Endometrial microvascular endothelial cells (primary cell): ENCODE results near the gene KLK8. TPM values are rescaled to one million over a fixed set of nuclear protein-coding genes. Genes with fewer than 3 reads are reported as not detected.

Experiments used
- in situ Hi-C: cut with HindIII; loops from 2 replicates; pipeline ENCODE4 v1.10.0; 2017; ENCODE audit warnings: low sequenced_read_pairs, low pct_unique_long_range_greater_than_20kb; ENCODE audit errors: inconsistent ontology term
- total RNA-seq: library from RNA; depleted of rRNA; stranded (reverse); fragments of >200 nt; gene quantifications from one replicate; pipeline ENCODE4 v1.2.3, GENCODE V29; 2015; ENCODE audit errors: inconsistent ontology term

KLK8 gene
- total RNA-seq, 1 donor from 2014 or later = not detected

DNA sequence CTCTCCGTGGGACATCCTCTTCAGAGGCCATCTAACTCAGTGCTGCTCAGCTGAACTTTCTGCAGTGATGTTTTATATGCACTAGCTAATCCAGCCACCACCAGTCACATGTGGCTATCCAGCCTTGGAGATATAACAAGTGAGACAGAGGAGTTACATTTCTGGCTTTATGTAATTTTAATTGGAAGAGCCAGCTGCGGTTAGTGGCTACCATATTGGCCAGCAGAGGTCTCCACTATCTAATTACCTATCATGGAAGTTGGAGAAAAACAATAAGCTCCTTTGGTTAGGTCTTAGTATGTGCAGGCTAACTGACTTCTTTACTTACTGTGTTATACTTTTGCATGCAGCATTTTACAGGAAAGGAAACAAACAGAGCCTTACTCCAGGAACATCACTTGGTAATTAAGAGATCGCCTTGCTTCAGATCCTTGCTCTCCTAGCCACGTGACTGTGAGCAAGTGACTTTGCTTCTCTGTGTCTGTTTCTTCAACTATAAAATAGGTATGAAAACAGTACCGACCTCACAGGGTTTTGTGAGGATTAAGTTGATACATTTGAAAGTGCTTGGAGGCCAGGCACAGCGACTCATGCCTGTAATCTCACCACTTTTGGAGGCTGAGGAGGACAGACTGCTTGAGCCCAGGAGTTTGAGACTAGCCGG, 19.7 kb upstream of the KLK8 start:
- in situ Hi-C loops = no loop called here

- in situ Hi-C loops = no loop called here
Observed at GRCh38 chr19:51019544-51019925, 18.1 kb upstream of the KLK8 start, which contains the start of gene KLK10. Gene KLK10, minus strand, starts transcription at chr19:51019709. Its CDS starts 579 bp downstream, at chr19:51019130.

DNA sequence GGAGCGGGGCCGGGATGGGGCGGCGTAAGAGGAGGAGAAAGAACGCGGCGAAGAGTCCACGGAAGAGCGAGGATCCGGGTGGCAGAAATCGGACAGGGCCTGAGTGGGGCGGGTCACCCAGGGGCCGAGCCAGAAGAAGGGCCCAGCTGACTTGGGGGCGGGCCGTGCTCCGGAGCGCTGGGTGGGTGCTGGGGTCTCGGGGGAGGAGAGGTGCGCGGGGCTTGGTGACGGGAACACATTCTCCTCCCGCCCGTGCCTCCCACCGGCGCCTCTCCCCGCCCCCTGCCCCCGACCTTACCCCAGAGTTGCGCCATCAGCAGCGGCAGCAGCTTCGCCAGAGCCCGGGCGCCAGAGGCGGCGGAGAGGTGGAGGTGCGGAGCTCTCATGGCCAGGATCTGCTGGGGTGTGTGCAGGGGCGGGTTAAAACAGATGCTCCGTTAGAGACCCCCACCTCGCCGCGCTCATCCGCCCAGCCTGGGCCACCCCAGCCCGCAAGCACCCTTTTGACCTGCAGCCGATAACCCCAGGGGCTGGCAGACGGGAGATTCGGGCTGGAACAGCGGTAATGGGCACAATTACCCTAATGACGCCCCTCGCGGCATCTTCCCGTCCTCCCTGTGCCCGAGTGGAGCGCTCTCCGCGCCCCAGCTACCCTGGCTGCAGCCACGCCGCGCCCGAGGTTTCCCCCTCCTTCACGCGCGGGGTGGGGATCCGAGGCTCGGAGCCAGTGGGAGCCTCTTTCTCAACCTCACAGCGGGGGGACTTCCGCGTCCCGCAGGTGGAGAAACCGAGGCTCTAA, 17.5 kb upstream of the KLK8 start:
- in situ Hi-C loops = no loop called here

DNA sequence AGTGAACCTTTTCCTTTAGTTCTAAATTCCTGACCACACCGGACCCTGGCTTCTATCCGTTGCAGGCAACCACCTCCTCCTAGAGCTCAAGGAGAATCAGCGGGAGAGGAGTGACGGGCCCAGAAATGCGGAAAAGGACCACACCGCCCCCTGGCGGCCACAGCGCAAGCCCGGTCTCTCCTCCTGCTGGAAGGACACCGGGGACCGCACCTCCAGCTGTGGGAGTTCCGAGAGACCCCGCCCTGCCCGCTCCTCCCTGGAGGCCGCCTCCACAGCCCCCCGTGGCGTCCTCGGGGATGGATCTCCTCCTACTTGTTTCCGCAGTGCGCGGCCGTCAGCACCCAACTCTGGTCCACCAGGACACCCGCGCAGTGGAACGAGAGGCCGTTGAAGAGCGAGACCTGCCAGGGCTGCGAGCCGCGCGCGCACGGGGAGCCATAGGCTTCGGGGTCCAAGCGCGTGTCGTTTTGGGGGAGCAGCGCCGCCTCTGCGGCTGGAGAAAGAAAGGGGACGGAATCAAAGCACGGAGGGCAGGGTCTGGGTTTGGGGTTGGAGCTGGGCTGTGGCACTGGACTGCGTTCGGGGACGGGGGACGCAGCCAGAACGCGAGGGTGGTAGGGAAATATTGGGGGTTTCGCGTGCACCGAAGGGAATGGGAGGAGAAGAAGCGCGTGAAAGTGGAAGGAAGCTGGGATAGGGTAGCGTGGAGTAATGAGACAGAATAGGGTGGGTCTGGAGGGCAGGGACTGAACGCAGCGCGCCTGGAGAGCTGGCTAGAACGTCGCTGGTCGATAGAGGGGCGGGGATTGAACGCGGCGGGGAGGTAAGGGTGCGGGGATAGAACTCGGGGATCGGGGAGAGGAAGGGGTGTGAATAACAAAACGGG, 15.6 kb upstream of the KLK8 start:
- in situ Hi-C loops = no loop called here

DNA sequence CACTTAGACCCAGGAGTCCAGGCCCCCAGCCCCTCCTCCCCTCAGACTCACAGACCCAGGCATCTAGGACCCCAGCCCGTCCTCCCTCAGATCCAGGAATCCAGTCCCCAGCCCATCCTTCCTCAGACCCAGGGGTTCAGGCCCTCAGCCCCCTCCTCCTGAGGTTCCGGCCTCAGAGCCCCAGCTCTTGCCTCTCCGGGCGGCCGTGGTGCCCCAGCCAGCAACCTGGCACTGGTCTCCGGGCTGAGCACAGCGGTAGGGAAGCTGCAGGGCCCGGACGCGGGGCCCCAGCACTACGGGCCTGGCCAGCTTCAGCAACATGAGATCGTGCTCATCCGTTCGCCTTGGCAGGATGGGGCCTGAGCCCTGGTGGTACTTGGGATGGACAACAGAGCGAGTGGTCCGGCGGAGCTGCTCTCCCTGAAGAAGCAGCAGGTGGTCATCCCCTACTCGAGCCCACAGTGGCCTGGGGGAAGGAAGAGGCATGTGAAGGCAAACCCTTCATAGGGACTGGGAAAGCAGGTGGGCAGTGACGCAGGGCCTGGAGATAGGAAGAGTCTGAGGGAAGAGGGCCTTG, 14.4 kb upstream of the KLK8 start:
- in situ Hi-C loops = no loop called here

- in situ Hi-C loops = no loop called here
Observed at GRCh38 chr19:51014242-51014641, 12.8 kb upstream of the KLK8 start.

GRCh38 chr19:51012661-51013190, 11.3 kb upstream of the KLK8 start:
- in situ Hi-C loops = no loop called here

- in situ Hi-C loops = no loop called here
Observed at GRCh38 chr19:51010066-51010795, 8.8 kb upstream of the KLK8 start.

GRCh38 chr19:51009061-51009891, 7.9 kb upstream of the KLK8 start:
- in situ Hi-C loops = no loop called here

- in situ Hi-C loops = no loop called here
Observed at GRCh38 chr19:51007488-51007887, 6.1 kb upstream of the KLK8 start.

- in situ Hi-C loops = no loop called here
Observed at GRCh38 chr19:51006406-51006805, 5.0 kb upstream of the KLK8 start.

GRCh38 chr19:51005248-51005647, 3.8 kb upstream of the KLK8 start:
- in situ Hi-C loops = no loop called here

DNA sequence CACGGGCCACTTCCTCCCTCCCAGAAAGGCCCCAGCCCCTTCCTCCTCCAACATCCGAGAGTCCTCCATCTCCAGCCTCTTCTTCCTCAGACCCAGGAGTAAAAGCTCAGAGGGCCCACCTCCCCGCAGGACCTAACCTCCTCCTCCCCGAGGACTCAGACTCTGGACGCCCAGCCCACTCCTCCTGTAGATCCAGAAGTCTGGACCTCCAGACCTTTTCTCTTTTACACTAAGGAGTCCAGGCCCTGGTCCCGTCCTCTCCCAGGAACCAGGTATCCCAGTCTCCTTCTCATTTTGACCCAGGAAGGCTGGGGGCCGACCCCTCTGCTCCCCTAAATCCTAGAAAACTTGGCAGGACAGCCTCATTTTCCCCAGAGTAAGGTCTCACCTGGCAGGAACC, 1.9 kb upstream of the KLK8 start:
- in situ Hi-C loops = no loop called here

GRCh38 chr19:51002542-51003311, 1.3 kb upstream of the KLK8 start:
- in situ Hi-C loops = no loop called here

DNA sequence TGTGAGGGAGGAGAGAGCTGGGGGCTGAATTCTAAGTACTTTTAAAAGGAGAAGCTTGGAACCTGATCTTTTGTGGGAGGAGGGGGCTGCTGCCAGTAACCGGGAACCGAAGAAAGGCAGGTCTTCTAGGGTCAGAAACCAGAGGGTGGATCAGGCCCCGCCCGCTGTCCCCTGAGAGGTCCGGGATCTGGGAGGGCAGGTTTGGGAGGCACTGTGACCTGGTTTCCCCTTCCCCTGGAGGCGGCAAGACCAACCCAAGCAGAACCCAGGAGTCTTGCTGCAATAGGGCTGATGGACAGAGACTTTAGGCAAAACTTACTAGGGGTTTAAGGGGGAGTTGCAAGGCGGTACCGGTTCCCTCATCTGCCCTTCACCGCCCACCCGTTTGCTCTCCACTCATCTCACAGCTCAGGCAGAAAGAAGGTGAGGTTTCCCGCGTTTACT, 707 bp upstream of the KLK8 start:
- in situ Hi-C loops = no loop called here

DNA sequence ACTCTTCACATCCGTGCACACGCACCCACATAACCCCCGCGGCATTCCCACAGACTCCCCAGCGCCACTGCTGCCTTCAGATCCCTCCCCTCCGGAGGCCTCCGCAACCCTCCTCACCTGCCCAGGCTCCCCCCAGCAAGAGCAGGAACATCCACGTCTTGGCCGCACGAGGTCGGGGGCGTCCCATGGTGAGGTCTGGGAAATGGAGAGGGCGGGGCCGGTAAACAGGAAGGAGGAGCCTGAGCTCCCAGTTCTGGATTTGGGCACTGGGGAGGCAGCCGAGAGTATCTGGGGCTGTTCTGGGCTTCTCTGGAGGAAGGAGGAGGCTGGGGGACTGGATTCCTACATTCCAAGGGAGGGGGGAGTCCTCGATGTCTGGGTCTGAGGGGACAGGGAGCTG, 423 bp downstream of the KLK8 start:
- in situ Hi-C loops = no loop called here

DNA sequence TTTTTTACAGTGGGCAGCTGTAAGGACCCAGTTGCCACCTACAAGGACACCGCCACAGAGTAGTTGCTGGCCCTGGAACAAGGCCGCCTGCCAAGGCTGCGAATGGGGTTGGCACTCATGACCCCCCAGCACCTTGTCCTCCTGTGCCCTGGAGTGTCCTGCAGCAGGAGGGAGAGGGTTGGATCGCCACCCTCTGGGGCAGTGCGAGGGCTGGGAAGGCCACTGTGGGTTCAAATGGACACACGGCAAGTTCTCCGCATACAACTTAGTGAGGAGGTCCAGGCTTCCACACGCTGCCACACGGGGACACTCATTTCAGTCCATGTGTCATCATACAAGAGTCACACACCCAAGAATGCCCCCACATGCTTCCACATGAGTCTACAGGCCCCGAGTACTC, 978 bp downstream of the KLK8 start:
- in situ Hi-C loops = no loop called here
